Astrocyte (in vitro differentiated cells and primary cell): ENCODE measurements around the gene WNT1. TPM values are rescaled to one million over a fixed set of nuclear protein-coding genes. Genes with fewer than 3 reads are reported as not detected.

Experiments used
- DNase-seq: peaks from one replicate; pipeline ENCODE4 v3.0.0-alpha.2; 2010; ENCODE audit warnings: low read depth
- FAIRE-seq: peaks from 2 replicates; lab custom pipeline; 2011; peaks lifted over from hg19 to GRCh38; lab: Jason Lieb, UNC
- H2AFZ ChIP-seq: 2 replicates; pipeline ENCODE4 v1.6.0; 2012; ENCODE audit warnings: low read depth, low read length, inconsistent platforms
- H3K27ac ChIP-seq: 2 replicates; pipeline ENCODE4 v1.5.1; 2011; ENCODE audit warnings: low read depth, low read length, inconsistent platforms
- H3K27me3 ChIP-seq: 2 replicates; pipeline ENCODE4 v1.6.0; 2011; ENCODE audit warnings: low read length, inconsistent platforms; ENCODE audit not compliant: insufficient read depth
- H3K36me3 ChIP-seq: 2 replicates; pipeline ENCODE4 v1.5.1; 2011; ENCODE audit warnings: low read length, inconsistent platforms; ENCODE audit not compliant: insufficient read depth
- H3K4me1 ChIP-seq: 2 replicates; pipeline ENCODE4 v1.5.1; 2011; ENCODE audit warnings: low read length, inconsistent platforms; ENCODE audit not compliant: insufficient read depth
- H3K4me2 ChIP-seq: 2 replicates; pipeline ENCODE4 v1.6.0; 2012; ENCODE audit warnings: low read length, inconsistent platforms
- H3K4me3 ChIP-seq: 2 replicates; pipeline ENCODE4 v1.5.1; 2011; ENCODE audit warnings: low read depth, mild to moderate bottlenecking, low read length, inconsistent platforms; ENCODE audit not compliant: insufficient read depth
- H3K79me2 ChIP-seq: 2 replicates; pipeline ENCODE4 v1.6.0; 2012; ENCODE audit warnings: mild to moderate bottlenecking, low read length, inconsistent platforms; ENCODE audit not compliant: insufficient read depth
- H3K9ac ChIP-seq: 2 replicates; pipeline ENCODE4 v1.6.0; 2012; ENCODE audit warnings: mild to moderate bottlenecking, low read length, inconsistent platforms
- H3K9me3 ChIP-seq: 2 replicates; pipeline ENCODE4 v1.5.1; 2012; ENCODE audit warnings: low read depth, mild to moderate bottlenecking, low read length, inconsistent platforms; ENCODE audit not compliant: insufficient read depth
- H4K20me1 ChIP-seq: 2 replicates; pipeline ENCODE4 v1.6.0; 2012; ENCODE audit warnings: low read length, inconsistent platforms; ENCODE audit not compliant: insufficient read depth
- H3K27ac Mint-ChIP-seq: one replicate; pipeline ENCODE4 v1.8.0; 2021; ENCODE audit warnings: mild to moderate bottlenecking, mixed read lengths; ENCODE audit not compliant: unreplicated experiment
- H3K27me3 Mint-ChIP-seq: one replicate; pipeline ENCODE4 v1.8.0; 2021; ENCODE audit warnings: low read depth, mixed read lengths; ENCODE audit not compliant: unreplicated experiment
- H3K36me3 Mint-ChIP-seq: one replicate; pipeline ENCODE4 v1.8.0; 2021; ENCODE audit warnings: low read depth, mixed read lengths; ENCODE audit not compliant: unreplicated experiment
- H3K4me1 Mint-ChIP-seq: one replicate; pipeline ENCODE4 v1.8.0; 2021; ENCODE audit warnings: low read depth, mixed read lengths; ENCODE audit not compliant: unreplicated experiment
- H3K4me3 Mint-ChIP-seq: one replicate; pipeline ENCODE4 v1.8.0; 2021; ENCODE audit warnings: mild to moderate bottlenecking, moderate library complexity, mixed read lengths; ENCODE audit not compliant: unreplicated experiment
- H3K9me3 Mint-ChIP-seq: one replicate; pipeline ENCODE4 v1.8.0; 2021; ENCODE audit warnings: mild to moderate bottlenecking, mixed read lengths; ENCODE audit not compliant: unreplicated experiment
- CTCF ChIP-seq: IDR thresholded peaks from 2 replicates; pipeline ENCODE4 v1.5.1; 2011; ENCODE audit warnings: low read depth, mild to moderate bottlenecking, inconsistent platforms, low read length, moderate library complexity; ENCODE audit not compliant: insufficient read depth
- EZH2 ChIP-seq: IDR thresholded peaks from 2 replicates; pipeline ENCODE4 v1.6.1; 2012; ENCODE audit warnings: mild to moderate bottlenecking, low read length, inconsistent platforms; ENCODE audit not compliant: insufficient read depth
- total RNA-seq: library from RNA; stranded (reverse); gene quantifications from 2 replicates; pipeline ENCODE4 v1.2.1, GENCODE V29; 2021

WNT1 gene
- total RNA-seq, 1 donor from 2014 or later = not detected

- no peak for TF ChIP-seq EZH2
- TF ChIP-seq CTCF = no peak
- H3K4me3 Mint-ChIP-seq = no peak overlapping the region
- FAIRE-seq = no peak
- no peak for DNase-seq
- no peak overlapping the region for H3K9ac ChIP-seq
- peaks cover 40% of the 10 kb centered on the region for H3K36me3 ChIP-seq
- no peak overlapping the region for H3K4me3 ChIP-seq
- H4K20me1 ChIP-seq = peaks cover 18% of the 10 kb centered on the region
- no peak overlapping the region for H3K27ac Mint-ChIP-seq
- H3K9me3 ChIP-seq = no peaks in the 10 kb centered on the region
- peaks cover 24% of the 10 kb centered on the region for H3K79me2 ChIP-seq
- H3K4me1 Mint-ChIP-seq = peaks cover 19% of the 10 kb centered on the region
- H3K27ac ChIP-seq = no peak overlapping the region
- peaks cover 13% of the 10 kb centered on the region for H3K4me1 ChIP-seq
- H3K4me2 ChIP-seq = no peak overlapping the region
- no peak overlapping the region for H2AFZ ChIP-seq
- peaks cover 22% of the 10 kb centered on the region for H3K36me3 Mint-ChIP-seq
- H3K27me3 ChIP-seq = no peaks in the 10 kb centered on the region
- H3K27me3 Mint-ChIP-seq = no peaks in the 10 kb centered on the region
- H3K9me3 Mint-ChIP-seq = no peaks in the 10 kb centered on the region
Observed at GRCh38 chr12:49021292-49021915, 43.3 kb downstream of the WNT1 start.

- H3K27ac Mint-ChIP-seq = no peak overlapping the region
- Histone ChIP-seq H3K9ac (no peak overlapping the region), H2AFZ (no peak overlapping the region), H3K9me3 (no peaks in the 10 kb centered on the region), H3K79me2 (peaks cover 12% of the 10 kb centered on the region), H3K4me3 (no peak overlapping the region), H4K20me1 (peaks cover 21% of the 10 kb centered on the region), H3K4me2 (no peak overlapping the region), H3K27ac (no peak overlapping the region), H3K36me3 (peaks cover 42% of the 10 kb centered on the region), H3K4me1 (peaks cover 6% of the 10 kb centered on the region), H3K27me3 (no peaks in the 10 kb centered on the region)
- FAIRE-seq = no peak
- peaks cover 13% of the 10 kb centered on the region for H3K4me1 Mint-ChIP-seq
- no peak overlapping the region for H3K4me3 Mint-ChIP-seq
- no peak for TF ChIP-seq CTCF
- TF ChIP-seq EZH2 = no peak
- H3K9me3 Mint-ChIP-seq = no peaks in the 10 kb centered on the region
- H3K27me3 Mint-ChIP-seq = no peaks in the 10 kb centered on the region
- peaks cover 18% of the 10 kb centered on the region for H3K36me3 Mint-ChIP-seq
- DNase-seq = no peak
Observed at GRCh38 chr12:49022558-49023178, 44.5 kb downstream of the WNT1 start.

DNA sequence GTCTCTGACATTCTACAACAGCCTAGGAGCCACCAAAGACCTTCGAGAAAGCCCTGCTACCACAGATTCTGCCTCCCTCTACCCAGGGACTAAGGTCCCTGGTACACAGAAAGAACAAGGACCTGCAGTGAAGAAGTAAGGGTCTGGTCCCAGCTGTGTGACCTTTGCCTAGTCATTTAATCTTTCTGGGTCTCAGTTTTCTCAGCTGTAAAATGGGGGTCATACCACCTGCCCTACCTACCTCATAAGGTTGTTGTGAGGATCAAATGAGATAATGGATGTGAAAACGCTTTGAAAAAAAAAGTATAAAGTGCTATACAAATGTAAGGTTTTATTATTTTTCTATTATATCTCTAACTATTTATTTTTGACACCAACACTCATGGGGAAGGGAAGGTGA, 45.7 kb downstream of the WNT1 start:
- Histone ChIP-seq H3K36me3 (peaks cover 53% of the 10 kb centered on the region), H3K79me2 (peaks cover 8% of the 10 kb centered on the region), H3K4me1 (peaks cover 3% of the 10 kb centered on the region), H4K20me1 (peaks cover 30% of the 10 kb centered on the region), H3K9ac (no peak overlapping the region), H3K4me2 (no peak overlapping the region), H2AFZ (no peak overlapping the region), H3K27me3 (no peaks in the 10 kb centered on the region), H3K9me3 (no peaks in the 10 kb centered on the region), H3K4me3 (no peak overlapping the region), H3K27ac (no peak overlapping the region)
- no peak overlapping the region for H3K27ac Mint-ChIP-seq
- no peak for FAIRE-seq
- TF ChIP-seq CTCF (no peak), EZH2 (no peak)
- H3K9me3 Mint-ChIP-seq = no peaks in the 10 kb centered on the region
- no peak for DNase-seq
- peaks cover 9% of the 10 kb centered on the region for H3K4me1 Mint-ChIP-seq
- H3K4me3 Mint-ChIP-seq = no peak overlapping the region
- peaks cover 22% of the 10 kb centered on the region for H3K36me3 Mint-ChIP-seq
- no peaks in the 10 kb centered on the region for H3K27me3 Mint-ChIP-seq
